Lung microvascular endothelial cell (primary cell): ENCODE measurements around the gene HCFC1R1. TPM values are rescaled to one million over a fixed set of nuclear protein-coding genes. Genes with fewer than 3 reads are reported as not detected.
A peak's percentile ranks its signal among the peaks of the same experiment; 100 is the strongest.

Experiments used
- DNase-seq, 2 donors: peaks; one replicate each; pipeline versions ENCODE4 v3.0.0 to v3.0.0-alpha.2; 2010; ENCODE audit warnings: low read depth in 2 of 2
- total RNA-seq: library from RNA; depleted of rRNA; stranded (reverse); fragments of >200 nt; gene quantifications from 2 replicates; pipeline ENCODE4 v1.2.1, GENCODE V29; 2014

HCFC1R1 gene
- total RNA-seq, 1 donor from 2014 or later, result 4.6 TPM

DNA sequence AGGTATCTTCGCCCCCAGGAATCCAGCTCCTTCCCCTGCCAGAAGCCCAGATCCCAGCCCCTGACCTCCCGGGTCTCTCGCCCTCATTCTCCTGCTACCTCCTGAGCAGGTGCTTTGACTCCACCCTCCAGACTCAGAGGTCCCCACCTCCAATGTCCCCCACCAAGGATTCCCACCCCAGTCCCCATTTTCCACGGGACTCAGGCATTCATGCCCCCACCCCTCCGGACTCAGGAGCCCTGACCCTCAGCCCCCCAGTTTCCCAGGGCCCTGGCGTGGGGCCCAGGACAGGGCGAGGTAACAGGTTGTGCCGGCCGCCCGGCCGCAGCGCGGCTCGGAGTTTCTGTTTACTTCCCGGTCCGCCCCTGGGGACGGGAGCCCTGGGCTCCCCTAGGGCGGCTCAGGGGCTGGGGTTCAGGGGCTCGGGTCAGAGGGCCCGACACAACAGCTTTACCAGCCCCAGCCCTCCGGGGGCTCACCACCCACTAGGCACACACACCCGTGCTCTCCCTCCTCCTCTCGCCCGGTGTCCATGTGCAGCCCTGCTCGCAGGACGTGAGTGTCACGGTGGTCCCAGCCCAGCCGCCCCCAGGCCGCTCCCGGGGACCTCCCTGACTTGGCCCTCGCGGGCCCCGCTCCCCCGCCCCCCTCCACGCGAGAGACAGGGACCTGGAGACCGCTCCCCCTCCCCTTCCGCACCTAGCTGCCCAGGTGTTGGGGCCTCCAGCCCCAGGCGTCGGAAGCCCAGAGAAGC lies 12.4 kb upstream of the HCFC1R1 start:
- no peak for DNase-seq

DNA sequence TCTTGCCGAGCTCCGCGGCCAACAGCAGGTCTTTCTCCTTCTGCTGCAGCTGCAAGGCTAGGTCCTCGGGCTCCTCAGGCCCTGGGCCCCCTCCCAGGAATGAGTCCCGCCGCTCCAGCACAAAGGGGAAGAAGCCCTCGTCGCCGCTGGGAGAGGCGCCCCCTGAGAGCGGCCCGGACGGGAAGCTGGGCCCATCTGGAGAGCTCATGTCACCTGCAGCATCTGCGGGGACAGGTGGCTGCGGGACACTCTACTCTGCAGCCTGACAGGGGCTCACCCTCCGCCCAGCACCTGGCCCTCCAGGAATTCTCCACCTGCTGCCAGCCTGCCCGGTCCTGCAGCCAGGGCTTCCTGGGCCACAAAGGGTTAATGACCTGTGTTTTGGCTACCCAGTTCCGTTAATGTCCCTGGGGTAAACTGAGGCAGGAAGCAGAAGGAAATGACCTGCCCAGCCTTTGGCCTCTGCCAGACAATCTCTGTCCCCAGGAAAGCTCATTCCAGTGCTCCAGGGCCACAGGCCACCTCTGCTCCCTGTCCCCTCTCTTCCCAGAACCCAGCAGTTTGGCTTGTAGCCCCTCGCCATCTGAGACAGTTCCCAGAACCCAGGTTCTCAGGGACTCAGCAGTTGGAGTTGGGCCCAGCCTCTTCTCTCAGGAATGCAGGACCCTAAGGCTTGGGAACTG lies 11.7 kb upstream of the HCFC1R1 start:
- no peak for DNase-seq

DNA sequence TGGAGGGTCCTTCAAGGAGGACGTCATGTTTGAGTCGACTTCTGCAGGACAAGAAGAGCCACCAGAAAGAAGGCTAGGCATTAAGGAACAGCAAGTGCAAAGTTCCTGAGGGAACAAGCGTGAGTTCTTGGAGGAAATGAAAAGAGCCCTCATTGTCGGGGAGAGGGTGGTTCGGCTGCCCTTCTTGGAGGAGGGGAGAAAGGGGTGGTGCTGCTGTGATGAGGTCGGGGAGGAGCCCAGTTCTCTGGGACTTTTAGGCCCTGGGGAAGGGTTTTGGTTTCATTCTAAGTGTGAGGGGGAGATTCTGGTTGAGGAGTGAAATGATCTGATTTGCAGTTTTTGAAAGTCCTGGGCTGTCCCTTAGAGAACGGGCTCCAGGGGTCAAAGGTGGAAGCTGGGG lies 8.9 kb upstream of the HCFC1R1 start:
- no peak for DNase-seq

DNA sequence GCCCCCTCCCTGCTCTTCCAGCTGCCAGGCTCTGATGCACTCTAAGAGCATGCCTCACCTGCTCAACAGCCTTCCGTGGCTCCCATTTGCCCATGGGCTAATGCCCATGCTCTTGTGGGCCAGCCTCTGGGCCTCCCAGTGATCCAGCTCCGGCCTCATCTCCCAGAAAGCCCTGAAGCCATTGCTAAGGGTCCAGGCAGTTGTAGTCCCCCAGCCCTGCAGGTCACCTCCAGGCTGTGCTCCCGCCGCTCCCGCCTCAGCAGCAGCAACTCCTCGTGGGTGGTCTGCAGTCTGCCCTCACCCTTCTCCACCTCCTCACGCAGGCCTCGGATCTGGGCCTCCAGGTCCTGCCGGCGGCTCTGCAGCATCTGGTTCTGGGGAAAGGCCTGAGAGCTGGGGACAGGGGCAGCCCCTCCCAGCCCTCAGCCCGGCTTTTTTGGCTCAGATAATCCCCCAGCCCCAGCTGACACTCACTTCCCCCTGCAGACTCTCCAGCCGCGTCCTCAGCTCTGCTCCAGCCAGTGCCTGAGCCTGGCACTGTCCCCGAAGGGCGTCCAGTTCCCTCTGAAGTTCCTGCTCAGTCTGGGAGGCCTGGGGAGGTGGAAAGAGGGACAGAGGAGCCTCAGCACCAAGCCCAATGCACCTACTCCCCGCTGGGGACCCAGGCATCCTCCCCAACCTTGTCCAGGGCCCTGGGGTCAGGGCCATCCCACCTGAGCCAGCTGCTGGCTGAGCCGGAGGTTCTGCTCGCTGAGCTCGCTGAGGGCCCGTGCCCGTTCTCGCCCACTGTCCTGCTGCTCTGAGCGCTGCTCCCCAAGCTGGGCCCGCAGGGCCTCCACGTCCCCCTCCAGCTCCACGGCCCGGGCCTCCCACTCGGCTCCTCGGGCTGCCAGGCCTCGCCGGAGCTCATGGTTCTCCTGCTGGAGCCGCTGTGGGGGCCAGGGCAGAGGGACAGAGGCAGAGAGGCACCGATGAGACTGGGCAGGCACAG lies 6.8 kb upstream of the HCFC1R1 start:
- DNase-seq, result no peak

DNA sequence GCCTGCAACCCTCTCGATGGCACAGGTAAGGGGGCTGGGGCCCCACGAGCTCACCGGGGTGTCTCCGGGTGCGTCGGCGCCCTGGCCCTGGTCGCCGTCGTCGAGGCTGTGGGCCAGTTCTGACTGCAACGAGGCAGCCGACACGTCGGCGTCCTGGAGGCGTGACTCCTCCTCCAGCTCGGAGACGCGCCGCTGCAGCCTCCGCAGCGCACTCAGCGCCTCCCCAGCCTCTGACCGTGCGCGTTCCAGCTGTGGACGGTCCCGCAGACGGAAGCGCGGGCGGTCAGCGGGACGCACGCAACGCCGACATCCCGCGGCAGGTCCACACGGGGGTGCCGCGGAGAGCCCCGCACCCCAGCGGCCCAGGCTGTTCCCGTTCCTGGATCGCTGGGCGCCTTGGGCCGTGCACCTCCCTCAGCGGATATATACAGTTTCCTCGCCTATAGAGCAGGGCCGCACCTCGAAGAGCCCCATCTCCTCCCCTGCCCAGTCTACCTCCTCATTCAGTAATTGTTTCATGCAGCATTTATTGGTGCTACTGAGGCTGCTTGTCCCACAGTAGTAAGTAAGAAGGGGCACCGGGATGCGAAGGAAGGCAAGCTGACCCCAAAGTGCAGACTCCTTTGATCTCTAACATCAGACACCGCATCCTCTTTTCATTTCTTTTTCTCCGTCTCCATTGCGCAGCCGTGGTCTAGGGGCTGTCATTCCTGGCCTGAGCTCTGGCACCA lies 5.9 kb upstream of the HCFC1R1 start:
- peak in 1 of 2 donors; percentile 26 for DNase-seq

DNA sequence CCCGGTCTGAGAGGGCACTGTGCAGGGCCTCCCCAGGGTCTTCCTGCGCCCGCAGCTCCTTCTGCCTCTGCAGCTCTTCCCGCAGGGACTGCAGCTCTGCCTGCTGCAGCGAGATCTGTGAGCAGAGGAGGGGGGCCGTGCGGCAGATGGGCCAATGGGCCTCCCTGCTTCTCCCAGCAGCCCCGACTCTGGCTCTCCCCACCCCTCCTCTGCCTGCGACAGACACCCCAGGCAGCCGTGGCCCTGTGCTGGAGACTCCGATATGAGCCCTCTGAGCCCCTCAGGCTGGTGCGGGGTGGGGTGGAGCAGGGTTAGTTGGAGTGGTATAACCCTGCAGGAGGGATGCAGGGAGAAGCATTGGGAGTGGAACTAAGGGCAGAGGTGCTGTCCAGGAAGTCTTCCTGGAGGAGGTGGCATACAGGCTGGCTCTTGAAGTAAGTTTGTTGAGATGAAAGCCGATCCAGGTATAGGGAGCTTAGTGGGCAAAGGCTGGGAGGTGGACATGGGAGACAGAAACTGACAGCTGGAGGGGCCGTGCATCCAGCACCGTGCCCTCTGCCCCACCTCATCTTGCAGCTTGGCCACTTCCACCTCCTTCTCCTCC lies 5.1 kb upstream of the HCFC1R1 start:
- DNase-seq, result no peak

DNA sequence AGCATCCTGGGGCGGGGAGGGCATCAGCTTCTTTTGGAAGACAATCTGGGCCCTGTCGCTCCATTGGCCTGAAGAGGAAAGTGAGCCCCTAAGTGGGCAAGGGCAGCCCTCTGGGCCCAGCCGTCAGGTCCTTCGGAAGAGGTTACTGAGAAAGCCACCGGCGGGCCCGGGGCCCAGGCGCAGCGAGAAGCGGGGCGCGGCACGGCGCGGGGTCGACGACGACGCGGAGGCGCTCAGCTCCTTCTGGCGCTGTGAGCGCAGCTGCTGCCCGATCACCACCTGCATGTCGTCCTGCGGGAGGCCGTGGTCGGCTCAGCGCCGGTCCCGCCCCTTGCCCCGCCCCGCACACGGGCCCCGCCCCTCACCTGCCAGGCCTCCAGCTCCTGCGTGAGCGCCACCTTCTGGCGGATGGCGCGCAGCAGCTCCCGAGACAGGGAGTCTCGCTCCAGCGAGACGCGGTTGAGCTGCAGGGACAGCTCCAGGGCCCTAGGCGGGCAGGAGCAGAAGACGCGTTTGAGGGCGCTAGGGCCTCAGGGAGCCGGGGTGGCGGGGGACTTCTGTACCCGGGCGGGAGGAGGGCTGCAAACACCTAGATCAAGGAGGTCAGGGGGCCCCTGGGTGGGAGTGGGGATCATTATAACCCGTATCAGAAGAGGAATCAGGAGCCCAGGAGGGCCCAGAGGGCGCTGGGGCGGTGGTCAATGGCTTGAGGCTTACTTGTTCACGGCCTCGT lies 4.4 kb upstream of the HCFC1R1 start:
- peak; percentile 69 to 87 for DNase-seq

DNA sequence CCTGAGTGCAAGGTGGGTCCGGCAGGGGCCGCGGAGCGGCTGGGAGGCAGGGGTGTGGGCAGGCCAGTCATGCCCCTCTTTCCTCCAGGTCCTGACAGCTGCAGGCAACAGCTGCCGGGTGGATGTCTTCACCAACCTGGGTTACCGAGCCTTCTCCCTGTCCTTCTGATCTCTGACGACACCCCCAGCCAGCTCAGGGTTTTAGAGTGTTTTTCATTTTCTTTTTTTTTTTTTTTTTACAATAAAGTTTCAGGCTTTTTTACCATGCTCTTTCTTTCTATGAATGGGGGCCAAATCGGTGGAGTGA lies 3.7 kb upstream of the HCFC1R1 start:
- no peak for DNase-seq

DNA sequence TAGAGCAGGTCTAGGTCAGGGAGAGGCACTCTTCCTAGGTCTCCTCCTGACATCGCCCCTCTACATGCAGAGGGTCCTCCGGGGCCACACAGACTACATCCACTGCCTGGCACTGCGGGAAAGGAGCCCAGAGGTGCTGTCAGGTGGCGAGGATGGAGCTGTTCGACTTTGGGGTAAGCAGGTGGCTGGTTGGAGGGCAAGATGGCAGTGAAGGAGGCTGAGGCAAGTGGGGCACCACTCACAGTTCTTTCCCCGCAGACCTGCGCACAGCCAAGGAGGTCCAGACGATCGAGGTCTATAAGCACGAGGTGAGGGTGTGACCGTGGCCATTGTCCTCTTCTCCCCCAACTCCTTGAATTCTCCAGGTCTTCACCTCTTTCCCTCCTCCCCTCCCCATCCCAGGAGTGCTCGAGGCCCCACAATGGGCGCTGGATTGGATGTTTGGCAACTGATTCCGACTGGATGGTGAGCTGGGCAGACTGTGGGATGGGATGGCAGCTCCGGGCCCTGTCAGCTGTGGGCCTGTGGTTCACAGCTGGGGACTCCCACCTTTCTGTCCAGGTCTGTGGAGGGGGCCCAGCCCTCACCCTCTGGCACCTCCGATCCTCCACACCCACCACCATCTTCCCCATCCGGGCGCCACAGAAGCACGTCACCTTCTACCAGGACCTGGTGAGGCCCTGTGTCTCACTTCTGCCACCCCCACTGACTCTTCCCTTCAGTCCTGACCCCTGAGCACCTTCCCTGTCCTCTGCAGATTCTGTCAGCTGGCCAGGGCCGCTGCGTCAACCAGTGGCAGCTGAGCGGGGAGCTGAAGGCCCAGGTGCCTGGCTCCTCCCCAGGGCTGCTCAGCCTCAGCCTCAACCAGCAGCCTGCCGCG lies 3.1 kb upstream of the HCFC1R1 start:
- DNase-seq, result no peak

DNA sequence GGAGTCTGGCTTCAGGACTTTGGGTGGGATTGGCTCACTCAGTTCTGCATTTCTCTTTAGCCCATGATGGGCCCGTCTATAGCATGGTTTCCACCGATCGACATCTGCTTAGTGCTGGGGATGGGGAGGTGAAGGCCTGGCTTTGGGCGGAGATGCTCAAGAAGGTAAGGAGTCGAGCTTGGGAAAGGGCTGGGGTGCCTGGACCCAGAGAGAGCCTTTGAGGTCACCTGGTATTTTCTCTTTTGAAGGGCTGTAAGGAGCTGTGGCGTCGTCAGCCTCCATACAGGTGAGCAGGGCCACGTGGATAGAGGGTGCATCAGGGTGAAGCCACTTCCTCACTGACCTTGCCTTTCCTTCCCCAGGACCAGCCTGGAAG lies 2.2 kb upstream of the HCFC1R1 start:
- no peak for DNase-seq

DNA sequence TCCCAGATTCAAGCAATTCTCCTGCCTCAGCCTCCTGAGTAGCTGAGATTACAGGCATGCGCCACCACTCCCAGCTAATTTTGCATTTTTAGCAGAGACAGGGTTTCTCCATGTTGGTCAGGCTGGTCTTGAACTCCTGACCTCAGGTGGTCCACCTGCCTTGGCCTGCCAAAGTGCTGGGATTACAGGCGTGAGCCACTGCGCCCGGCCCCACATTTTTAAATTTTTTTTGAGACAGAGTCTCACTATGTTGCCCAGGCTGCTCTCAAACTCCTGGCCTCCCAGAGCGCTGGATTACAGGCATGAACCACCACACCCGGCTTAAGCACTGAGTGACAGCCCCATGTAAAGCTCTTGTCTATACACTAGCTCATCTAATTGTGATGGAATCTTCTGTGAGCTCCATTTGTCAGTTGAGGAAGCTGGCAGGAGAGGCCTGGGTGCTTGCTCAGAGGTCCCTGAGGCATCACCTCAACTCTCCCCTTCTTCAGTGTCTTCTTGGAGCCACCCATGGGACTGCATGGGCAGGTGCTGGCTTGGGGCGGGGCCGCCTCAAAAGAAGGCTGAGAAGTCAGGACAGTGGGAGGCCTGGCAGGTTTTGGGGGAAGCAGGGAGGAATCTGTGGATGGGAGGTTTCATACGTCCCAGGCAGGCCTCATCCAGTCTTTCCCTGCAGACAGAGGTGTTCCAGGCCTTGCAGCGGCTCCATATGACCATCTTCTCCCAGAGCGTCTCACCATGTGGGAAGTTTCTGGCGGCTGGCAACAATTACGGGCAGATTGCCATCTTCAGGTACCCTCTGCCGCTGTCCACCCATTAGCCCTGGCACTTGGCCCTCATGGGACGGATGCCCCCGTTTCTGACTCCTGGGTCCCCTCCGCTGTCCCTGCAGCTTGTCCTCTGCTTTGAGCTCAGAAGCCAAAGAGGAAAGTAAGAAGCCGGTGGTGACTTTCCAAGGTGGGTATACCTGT lies 1.6 kb upstream of the HCFC1R1 start:
- no peak for DNase-seq

DNA sequence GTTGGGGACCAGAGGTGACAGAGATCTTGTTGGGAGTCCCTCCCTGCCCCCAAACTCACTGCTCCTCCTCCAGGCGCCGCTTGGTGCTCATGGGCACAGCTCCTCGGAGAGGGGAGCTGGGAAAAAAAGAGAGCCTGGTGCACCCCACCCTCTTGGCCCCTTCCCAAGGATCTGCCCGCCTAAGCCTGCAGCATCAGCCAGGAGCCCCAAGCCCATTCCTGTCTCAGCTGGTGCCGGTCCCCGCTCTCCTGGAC lies 400 bp downstream of the HCFC1R1 start:
- no peak for DNase-seq

DNA sequence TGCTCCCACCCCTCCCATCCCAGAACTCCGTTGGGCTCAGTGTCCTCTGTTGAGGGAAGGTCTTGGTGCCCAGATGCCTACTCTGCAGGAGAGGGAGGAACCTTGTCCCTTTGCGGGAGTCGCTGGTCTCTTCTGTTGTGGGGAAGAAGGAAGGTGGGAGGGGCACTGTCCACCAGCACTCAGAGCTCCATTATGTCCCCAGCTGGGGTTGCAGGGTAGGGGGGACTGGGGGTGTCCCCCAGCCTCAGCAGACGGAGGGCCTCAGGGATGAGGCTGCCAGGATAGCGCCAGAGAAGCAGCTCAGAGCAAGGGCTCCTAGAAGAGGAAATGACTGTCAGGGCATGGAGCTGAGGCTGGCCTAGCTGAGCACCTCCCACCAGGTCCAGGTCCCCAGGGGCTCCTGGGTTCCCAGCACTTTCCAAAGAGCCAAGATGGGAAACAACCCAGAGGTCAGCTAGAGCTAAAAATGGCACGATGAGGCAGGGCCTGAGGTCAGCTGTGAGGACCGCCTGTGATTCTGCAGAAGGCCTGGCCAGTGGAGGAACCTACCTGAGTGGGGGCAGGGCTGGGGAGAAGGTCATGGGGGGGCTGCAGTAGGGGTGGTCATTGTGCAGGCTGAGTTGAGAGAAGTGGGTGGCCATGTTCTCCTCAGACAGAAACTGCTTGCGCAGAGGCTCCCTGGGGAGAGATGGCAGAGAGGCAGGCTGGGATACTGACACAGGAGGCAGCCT lies 893 bp downstream of the HCFC1R1 start:
- no peak for DNase-seq

DNA sequence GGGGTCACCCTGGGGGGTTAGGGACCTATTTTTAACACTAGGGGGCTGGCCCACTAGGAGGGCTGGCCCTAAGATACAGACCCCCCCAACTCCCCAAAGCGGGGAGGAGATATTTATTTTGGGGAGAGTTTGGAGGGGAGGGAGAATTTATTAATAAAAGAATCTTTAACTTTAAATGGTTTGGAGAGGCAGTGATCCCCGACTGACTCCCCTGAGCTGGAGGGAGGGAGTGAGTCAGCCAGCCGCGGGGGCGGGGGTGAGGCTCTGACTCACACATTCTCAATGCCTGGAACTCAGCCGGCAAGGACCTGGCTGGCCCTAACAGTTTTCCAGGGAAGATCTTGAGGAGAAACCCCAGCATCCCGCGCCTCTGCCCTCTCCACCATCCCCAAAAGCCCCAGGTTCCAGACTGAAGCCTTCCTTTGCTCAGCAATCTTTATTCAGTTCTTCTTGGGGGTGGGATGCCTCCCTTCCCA lies 1.5 kb downstream of the HCFC1R1 start:
- DNase-seq, result peak; percentile 82 to 95

DNA sequence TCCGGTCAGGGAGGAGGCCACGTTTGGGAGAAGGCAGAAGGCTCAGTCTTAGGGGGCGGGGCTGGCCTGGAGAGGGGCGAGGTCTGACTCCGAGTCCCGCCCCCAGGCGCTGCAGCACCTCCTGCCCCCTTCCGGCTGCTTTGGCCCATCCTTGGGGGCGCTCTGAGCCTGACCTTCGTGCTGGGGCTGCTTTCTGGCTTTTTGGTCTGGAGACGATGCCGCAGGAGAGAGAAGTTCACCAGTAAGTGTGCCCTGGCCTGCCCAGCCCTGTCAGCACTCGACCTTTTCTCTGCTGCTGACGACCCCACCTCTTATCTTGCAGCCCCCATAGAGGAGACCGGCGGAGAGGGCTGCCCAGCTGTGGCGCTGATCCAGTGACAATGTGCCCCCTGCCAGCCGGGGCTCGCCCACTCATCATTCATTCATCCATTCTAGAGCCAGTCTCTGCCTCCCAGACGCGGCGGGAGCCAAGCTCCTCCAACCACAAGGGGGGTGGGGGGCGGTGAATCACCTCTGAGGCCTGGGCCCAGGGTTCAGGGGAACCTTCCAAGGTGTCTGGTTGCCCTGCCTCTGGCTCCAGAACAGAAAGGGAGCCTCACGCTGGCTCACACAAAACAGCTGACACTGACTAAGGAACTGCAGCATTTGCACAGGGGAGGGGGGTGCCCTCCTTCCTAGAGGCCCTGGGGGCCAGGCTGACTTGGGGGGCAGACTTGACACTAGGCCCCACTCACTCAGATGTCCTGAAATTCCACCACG lies 2.1 kb downstream of the HCFC1R1 start:
- DNase-seq, result peak in 1 of 2 donors; percentile 77

DNA sequence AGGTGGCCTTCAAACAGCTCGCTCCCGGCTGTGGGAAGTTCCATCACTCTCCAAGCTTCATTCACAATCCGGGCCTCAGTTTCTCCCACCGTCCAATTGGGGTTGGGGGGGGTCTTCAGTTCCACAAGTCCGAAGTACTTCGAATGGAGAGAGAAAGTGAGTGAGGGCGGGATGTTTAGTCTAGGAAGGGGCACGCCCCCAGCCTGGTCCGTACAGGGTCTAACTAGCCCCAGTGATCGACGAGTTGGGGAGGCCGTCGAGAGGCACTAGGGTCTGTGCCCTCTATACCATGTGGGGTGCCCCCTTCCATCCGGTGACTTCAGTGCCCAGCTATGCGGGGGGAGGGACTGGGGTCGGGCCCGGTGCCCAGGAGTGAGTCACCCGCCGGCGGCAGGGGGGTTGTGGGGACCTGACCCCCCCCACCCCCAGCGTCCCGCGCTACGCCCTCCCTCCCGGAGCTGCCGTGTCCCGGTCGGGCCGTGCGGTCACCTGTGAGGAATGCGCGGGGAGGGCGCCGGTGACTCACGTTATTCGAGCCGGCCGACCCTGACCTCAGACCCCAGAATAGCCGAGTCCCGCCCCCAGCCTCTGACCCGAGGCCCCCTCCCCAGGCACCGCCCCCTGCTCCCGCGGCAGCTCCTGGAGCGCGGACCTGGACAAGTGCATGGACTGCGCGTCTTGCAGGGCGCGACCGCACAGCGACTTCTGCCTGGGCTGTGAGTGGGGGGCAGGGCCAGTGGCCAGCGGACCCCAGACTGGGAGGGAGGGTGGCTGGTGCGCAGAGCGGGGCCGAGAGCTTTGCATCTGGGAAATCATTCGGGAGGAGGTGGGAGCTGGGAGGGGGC lies 2.9 kb downstream of the HCFC1R1 start:
- peak; percentile 87 to 91 for DNase-seq
